SK-N-SH treated with all-trans-retinoic acid at 6 μM for 48 hours (cell line): Measurements from ENCODE around the gene KCNMA1.

Experiments used
- BACH2 ChIP-seq: fragments of 250-450 bp; sonication (Bioruptor Pico); IDR thresholded peaks from 2 replicates; pipeline ENCODE4 v1.9.0; 2021; ENCODE audit warnings: mild to moderate bottlenecking, borderline replicate concordance
- ISL1 ChIP-seq: fragments of 250-450 bp; sonication (Bioruptor Pico); IDR thresholded peaks from 2 replicates; pipeline ENCODE4 v2.1.2; 2022; ENCODE audit warnings: mild to moderate bottlenecking, moderate library complexity
- PATZ1 ChIP-seq: fragments of 250-450 bp; sonication (Bioruptor Pico); IDR thresholded peaks from 2 replicates; pipeline ENCODE4 v1.8.0; 2020; ENCODE audit warnings: mild to moderate bottlenecking, moderate library complexity, borderline replicate concordance
- POU6F1 ChIP-seq: fragments of 250-450 bp; sonication (Bioruptor Pico); IDR thresholded peaks from 2 replicates; pipeline ENCODE4 v1.8.0; 2021; ENCODE audit warnings: low read depth, mild to moderate bottlenecking, moderate library complexity, borderline replicate concordance
- SNAI2 ChIP-seq: fragments of 250-450 bp; sonication (Bioruptor Pico); IDR thresholded peaks from 2 replicates; pipeline ENCODE4 v1.5.0; 2020; ENCODE audit warnings: mild to moderate bottlenecking, moderate library complexity
- TOX ChIP-seq: fragments of 250-450 bp; sonication (Bioruptor Pico); IDR thresholded peaks from 2 replicates; pipeline ENCODE4 v1.8.0; 2021; ENCODE audit warnings: mild to moderate bottlenecking, moderate library complexity, borderline replicate concordance
- ZC3H10 ChIP-seq: fragments of 250-450 bp; sonication (Bioruptor Pico); IDR thresholded peaks from 2 replicates; pipeline ENCODE4 v1.5.1; 2021; ENCODE audit warnings: mild to moderate bottlenecking, moderate library complexity
- ZFP3 ChIP-seq: fragments of 250-450 bp; sonication (Bioruptor Pico); IDR thresholded peaks from 2 replicates; pipeline ENCODE4 v1.5.0; 2020; ENCODE audit warnings: mild to moderate bottlenecking, moderate library complexity
- ZNF8 ChIP-seq: fragments of 450-650 bp; formaldehyde crosslinking; IDR thresholded peaks from 2 replicates; pipeline ENCODE4 v1.5.0; 2020; ENCODE audit warnings: mild to moderate bottlenecking, moderate library complexity

- no peak for TF ChIP-seq TOX (CRISPR knock-in tag)
- TF ChIP-seq ZC3H10 (CRISPR knock-in tag), result no peak
- no peak for TF ChIP-seq ZFP3
- no peak for TF ChIP-seq ISL1
- TF ChIP-seq POU6F1 (CRISPR knock-in tag), result no peak
- TF ChIP-seq ZNF8, result no peak
- TF ChIP-seq PATZ1, result no peak
- no peak for TF ChIP-seq BACH2 (CRISPR knock-in tag)
- no peak for TF ChIP-seq SNAI2 (CRISPR knock-in tag)
Observed at GRCh38 chr10:77416311-77417135, 221.1 kb downstream of the KCNMA1 start.
